Liver (tissue), 9 donors: Measurements from ENCODE around the gene AOAH. TPM values are rescaled to one million over a fixed set of nuclear protein-coding genes. Genes with fewer than 3 reads are reported as not detected.

Experiments
- DNase-seq: peaks from one replicate; pipeline ENCODE4 v3.0.0-alpha.2; 2017; ENCODE audit warnings: low spot score
- H3K27ac ChIP-seq, 2 donors: one replicate each; pipeline ENCODE4 v1.7.0; 2013; ENCODE audit warnings: inconsistent platforms in 2 of 2, low read length in 2 of 2, control low read depth in 1 of 2, low read depth in 1 of 2, mild to moderate bottlenecking in 1 of 2
- H3K27me3 ChIP-seq, 4 donors: one replicate each; pipeline versions ENCODE4 v1.6.1 to v1.7.0; 2013; ENCODE audit warnings: low read length in 3 of 4, inconsistent platforms in 1 of 4, mild to moderate bottlenecking in 1 of 4, moderate library complexity in 1 of 4; ENCODE audit not compliant: control insufficient read depth in 4 of 4, insufficient read depth in 4 of 4
- H3K36me3 ChIP-seq, 4 donors: one replicate each; pipeline versions ENCODE4 v1.6.1 to v1.7.0; 2013; ENCODE audit warnings: low read length in 3 of 4, mild to moderate bottlenecking in 3 of 4, low read depth in 1 of 4, moderate library complexity in 1 of 4; ENCODE audit not compliant: control insufficient read depth in 4 of 4, insufficient read depth in 3 of 4
- H3K4me1 ChIP-seq, 4 donors: one replicate each; pipeline versions ENCODE4 v1.6.1 to v1.7.0; 2013; ENCODE audit warnings: low read length in 3 of 4, mild to moderate bottlenecking in 3 of 4, moderate library complexity in 1 of 4; ENCODE audit not compliant: control insufficient read depth in 4 of 4, insufficient read depth in 4 of 4
- H3K4me3 ChIP-seq, 3 donors: one replicate each; pipeline versions ENCODE4 v1.6.1 to v1.7.0; 2013; ENCODE audit warnings: low read length in 3 of 3, control low read depth in 1 of 3, low read depth in 1 of 3, mild to moderate bottlenecking in 1 of 3
- H3K9ac ChIP-seq, 2 donors: one replicate each; pipeline ENCODE4 v1.7.0; 2013; ENCODE audit warnings: low read length in 2 of 2, mild to moderate bottlenecking in 2 of 2, moderate library complexity in 2 of 2, control low read depth in 1 of 2, low read depth in 1 of 2
- H3K9me3 ChIP-seq, 4 donors: one replicate each; pipeline versions ENCODE4 v1.6.1 to v1.7.0; 2013; ENCODE audit warnings: low read length in 3 of 4; ENCODE audit not compliant: control insufficient read depth in 4 of 4
- EGR1 ChIP-seq, 2 donors: IDR thresholded peaks; 2 replicates each; pipeline ENCODE4 v1.6.1; 2016 to 2018; ENCODE audit warnings: antibody characterized with exemption in 2 of 2, low read depth in 2 of 2
- FOXA1 ChIP-seq: IDR thresholded peaks from 2 replicates; pipeline ENCODE4 v1.6.1; 2016; ENCODE audit warnings: antibody characterized with exemption
- FOXA2 ChIP-seq: IDR thresholded peaks from 2 replicates; pipeline ENCODE4 v1.6.1; 2016; ENCODE audit warnings: antibody characterized with exemption
- HNF4A ChIP-seq, 2 donors: conservative IDR thresholded peaks; 2 replicates each; pipeline ENCODE4 v1.6.1; 2016; ENCODE audit warnings: antibody characterized with exemption in 2 of 2, mild to moderate bottlenecking in 2 of 2
- HNF4G ChIP-seq: IDR thresholded peaks from 2 replicates; pipeline ENCODE4 v1.6.1; 2016; ENCODE audit warnings: antibody characterized with exemption
- JUND ChIP-seq, 2 donors: IDR thresholded peaks; 2 replicates each; pipeline ENCODE4 v1.6.1; 2016; ENCODE audit warnings: antibody characterized with exemption in 2 of 2
- MAX ChIP-seq: IDR thresholded peaks from 2 replicates; pipeline ENCODE4 v1.6.1; 2016; ENCODE audit warnings: antibody characterized with exemption
- NR2F2 ChIP-seq: IDR thresholded peaks from 2 replicates; pipeline ENCODE4 v1.6.1; 2016; ENCODE audit warnings: antibody characterized with exemption
- RAD21 ChIP-seq, 2 donors: IDR thresholded peaks; 2 replicates each; pipeline ENCODE4 v1.6.1; 2016; ENCODE audit warnings: antibody characterized with exemption in 2 of 2, mild to moderate bottlenecking in 2 of 2
- REST ChIP-seq: IDR thresholded peaks from 2 replicates; pipeline ENCODE4 v1.6.1; 2016; ENCODE audit warnings: antibody characterized with exemption, mild to moderate bottlenecking
- RXRA ChIP-seq, 2 donors: IDR thresholded peaks; 2 replicates each; pipeline ENCODE4 v1.6.1; 2017 to 2018; ENCODE audit warnings: antibody characterized with exemption in 2 of 2, mild to moderate bottlenecking in 1 of 2
- SP1 ChIP-seq: IDR thresholded peaks from 2 replicates; pipeline ENCODE4 v1.6.1; 2018; ENCODE audit warnings: antibody characterized with exemption, mild to moderate bottlenecking
- TAF1 ChIP-seq: conservative IDR thresholded peaks from 2 replicates; pipeline ENCODE4 v1.6.1; 2016; ENCODE audit warnings: antibody characterized with exemption, mild to moderate bottlenecking
- YY1 ChIP-seq: IDR thresholded peaks from 2 replicates; pipeline ENCODE4 v1.6.1; 2016; ENCODE audit warnings: antibody characterized with exemption, mild to moderate bottlenecking
- WGBS: extraction: QIAGEN DNeasy Blood & Tissue Kit; methylation state at CpG from one replicate; pipeline ENCODE4 v1.1.7; 2013; 5-methylcytosine and 5-hydroxymethylcytosine counted together
- polyA plus RNA-seq, 2 donors: library from polyadenylated mRNA; stranded (reverse) in 1 of 2; unstranded in 1 of 2; fragments of 200-250 nt in 1 of 2; fragments of >200 nt in 1 of 2; fragmentation: Nextera tagmentation in 1 of 2; extraction: Ambion mirVana in 1 of 2; gene quantifications; one replicate each; pipeline versions ENCODE4 v1.2.1 to v1.2.3, GENCODE V29; 2013 to 2015
- total RNA-seq, 2 donors: library from RNA; depleted of rRNA; stranded (reverse); fragments of >200 nt; gene quantifications; one replicate each; pipeline ENCODE4 v1.2.3, GENCODE V29; 2014
- TF ChIP-seq, protein P1 (sequence below): fragments of 150-350 bp; IDR thresholded peaks from 2 replicates; pipeline ENCODE4 v1.5.1; 2017; ENCODE audit warnings: improper control_type of control experiment, low read depth, low read length; ENCODE audit not compliant: missing input control
- TF ChIP-seq, protein P2 (sequence below): IDR thresholded peaks from 2 replicates; pipeline ENCODE4 v1.6.1; 2016; ENCODE audit warnings: antibody characterized with exemption
- TF ChIP-seq, protein P3 (sequence below): IDR thresholded peaks from 2 replicates; pipeline ENCODE4 v1.6.1; 2016; ENCODE audit warnings: antibody characterized with exemption
- donor health status: healthy.
- donor health status: healthy.
- donor health status: healthy.
- donor health status: healthy.
- donor health status: healthy.

The AOAH gene
- total and polyA plus RNA-seq, 4 donors, result 2.4 to 26.7 (median 5.8) TPM

DNA sequence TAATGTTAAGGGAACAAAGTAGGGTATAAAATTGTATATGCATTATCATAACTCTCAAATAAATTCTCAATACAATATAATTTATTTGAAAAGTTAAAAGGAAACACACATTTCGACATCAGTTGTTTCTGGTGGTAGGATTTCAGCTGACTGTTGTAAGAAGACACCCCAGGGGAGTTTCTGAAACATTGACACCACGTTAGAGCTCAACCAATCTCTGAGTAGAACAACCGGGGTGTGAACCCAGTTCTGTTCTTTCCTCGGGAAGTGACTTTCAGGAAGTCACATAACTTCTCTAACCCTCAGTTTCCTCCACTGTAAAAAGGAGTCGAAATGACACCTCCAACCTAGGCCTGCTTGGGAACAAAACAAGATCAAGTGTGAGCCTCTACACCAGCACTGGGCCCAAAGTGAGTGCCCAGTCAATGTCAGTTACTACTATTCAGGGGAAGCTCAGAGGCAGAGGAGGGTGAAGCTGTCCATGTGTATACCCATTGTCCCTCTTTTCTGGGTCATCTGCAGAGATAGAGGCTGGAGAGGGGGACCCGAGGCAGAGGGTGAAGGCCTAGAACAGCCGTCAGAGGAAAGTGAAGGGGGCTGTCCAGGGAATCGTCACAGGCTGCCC is 67.1 kb downstream of the AOAH start:
- Histone ChIP-seq H3K36me3 (no peaks in the 10 kb centered on the region), H3K9ac (no peak overlapping the region), H3K4me3 (no peak overlapping the region), H3K27me3 (no peaks in the 10 kb centered on the region), H3K27ac (no peak overlapping the region), H3K4me1 (no peaks in the 10 kb centered on the region), H3K9me3 (no peaks in the 10 kb centered on the region)
- TF ChIP-seq SP1 (no peak), TAF1 (no peak), HNF4G (no peak), FOXA1 (no peak), FOXA2 (no peak), MAX (no peak), REST (no peak), RAD21 (IDR thresholded peaks at IDR 0.05) (no peak), EGR1 (IDR thresholded peaks at IDR 0.05; ENCODE audit: low read depth in 2 of 2) (no peak)
- TF ChIP-seq, protein P1, sequence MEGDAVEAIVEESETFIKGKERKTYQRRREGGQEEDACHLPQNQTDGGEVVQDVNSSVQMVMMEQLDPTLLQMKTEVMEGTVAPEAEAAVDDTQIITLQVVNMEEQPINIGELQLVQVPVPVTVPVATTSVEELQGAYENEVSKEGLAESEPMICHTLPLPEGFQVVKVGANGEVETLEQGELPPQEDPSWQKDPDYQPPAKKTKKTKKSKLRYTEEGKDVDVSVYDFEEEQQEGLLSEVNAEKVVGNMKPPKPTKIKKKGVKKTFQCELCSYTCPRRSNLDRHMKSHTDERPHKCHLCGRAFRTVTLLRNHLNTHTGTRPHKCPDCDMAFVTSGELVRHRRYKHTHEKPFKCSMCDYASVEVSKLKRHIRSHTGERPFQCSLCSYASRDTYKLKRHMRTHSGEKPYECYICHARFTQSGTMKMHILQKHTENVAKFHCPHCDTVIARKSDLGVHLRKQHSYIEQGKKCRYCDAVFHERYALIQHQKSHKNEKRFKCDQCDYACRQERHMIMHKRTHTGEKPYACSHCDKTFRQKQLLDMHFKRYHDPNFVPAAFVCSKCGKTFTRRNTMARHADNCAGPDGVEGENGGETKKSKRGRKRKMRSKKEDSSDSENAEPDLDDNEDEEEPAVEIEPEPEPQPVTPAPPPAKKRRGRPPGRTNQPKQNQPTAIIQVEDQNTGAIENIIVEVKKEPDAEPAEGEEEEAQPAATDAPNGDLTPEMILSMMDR, result no peak
- DNase-seq, result no peak
- WGBS, result 86% methylated on average over 8 of the region's 8 CpGs

GRCh38 chr7:36654436-36654835 is 69.9 kb downstream of the AOAH start:
- Histone ChIP-seq H3K9ac (no peak overlapping the region), H3K9me3 (no peaks in the 10 kb centered on the region), H3K4me3 (no peak overlapping the region), H3K27me3 (no peaks in the 10 kb centered on the region), H3K27ac (no peak overlapping the region), H3K36me3 (no peaks in the 10 kb centered on the region), H3K4me1 (peaks cover 0 to 5% (median 0%) of the 10 kb centered on the region in 4 donors)
- WGBS, result 86% methylated on average over 6 of the region's 6 CpGs
- no peak for DNase-seq
- TF ChIP-seq FOXA2 (no peak), MAX (no peak), TAF1 (no peak), RXRA (IDR thresholded peaks at IDR 0.05) (no peak), SP1 (no peak), EGR1 (IDR thresholded peaks at IDR 0.05; ENCODE audit: low read depth in 2 of 2) (no peak), HNF4A (conservative IDR thresholded peaks at IDR 0.05) (no peak), REST (no peak), FOXA1 (no peak), HNF4G (no peak), NR2F2 (no peak), YY1 (no peak), RAD21 (IDR thresholded peaks at IDR 0.05) (no peak), JUND (IDR thresholded peaks at IDR 0.05) (no peak)
- TF ChIP-seq, protein P2, sequence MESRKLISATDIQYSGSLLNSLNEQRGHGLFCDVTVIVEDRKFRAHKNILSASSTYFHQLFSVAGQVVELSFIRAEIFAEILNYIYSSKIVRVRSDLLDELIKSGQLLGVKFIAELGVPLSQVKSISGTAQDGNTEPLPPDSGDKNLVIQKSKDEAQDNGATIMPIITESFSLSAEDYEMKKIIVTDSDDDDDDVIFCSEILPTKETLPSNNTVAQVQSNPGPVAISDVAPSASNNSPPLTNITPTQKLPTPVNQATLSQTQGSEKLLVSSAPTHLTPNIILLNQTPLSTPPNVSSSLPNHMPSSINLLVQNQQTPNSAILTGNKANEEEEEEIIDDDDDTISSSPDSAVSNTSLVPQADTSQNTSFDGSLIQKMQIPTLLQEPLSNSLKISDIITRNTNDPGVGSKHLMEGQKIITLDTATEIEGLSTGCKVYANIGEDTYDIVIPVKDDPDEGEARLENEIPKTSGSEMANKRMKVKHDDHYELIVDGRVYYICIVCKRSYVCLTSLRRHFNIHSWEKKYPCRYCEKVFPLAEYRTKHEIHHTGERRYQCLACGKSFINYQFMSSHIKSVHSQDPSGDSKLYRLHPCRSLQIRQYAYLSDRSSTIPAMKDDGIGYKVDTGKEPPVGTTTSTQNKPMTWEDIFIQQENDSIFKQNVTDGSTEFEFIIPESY, result no peak
- TF ChIP-seq, protein P3, sequence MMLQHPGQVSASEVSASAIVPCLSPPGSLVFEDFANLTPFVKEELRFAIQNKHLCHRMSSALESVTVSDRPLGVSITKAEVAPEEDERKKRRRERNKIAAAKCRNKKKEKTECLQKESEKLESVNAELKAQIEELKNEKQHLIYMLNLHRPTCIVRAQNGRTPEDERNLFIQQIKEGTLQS, result no peak
- TF ChIP-seq, protein P1, result no peak
